Measurements from ENCODE around the gene LRP1B.

Gene LRP1B

DNA sequence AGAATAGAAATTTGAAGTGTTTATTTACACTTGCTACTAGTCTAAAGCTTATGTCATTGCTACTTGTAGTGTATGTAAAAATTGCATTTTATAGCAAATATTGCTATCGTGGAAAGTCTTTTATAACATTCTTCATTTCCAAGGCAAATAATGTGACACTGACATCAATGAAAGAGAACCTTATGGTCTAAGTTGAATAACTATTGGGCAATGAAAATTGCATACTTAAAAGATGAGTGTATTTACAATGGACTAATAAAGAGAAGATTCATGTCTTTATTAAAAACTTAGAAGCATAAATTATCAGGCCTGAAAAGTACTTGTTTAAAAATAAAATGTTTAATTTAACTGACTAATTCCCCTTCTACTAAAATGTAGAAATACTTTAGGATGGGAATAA lies 82.2 kb downstream of the LRP1B start:
- Histone ChIP-seq H3K9me3 (ENCODE audit: insufficient read depth, low read depth, low read length) (no peaks in the 10 kb centered on the region), H3F3A (ENCODE audit: low read depth) (no peaks in the 10 kb centered on the region), H3K4me1 (ENCODE audit: insufficient read depth, low read length, poor library complexity, severe bottlenecking) (no peaks in the 10 kb centered on the region), H3K4me3 (ENCODE audit: low read length, poor library complexity, severe bottlenecking) (no peak overlapping the region), H3K79me2 (ENCODE audit: insufficient read depth, low read length) (no peaks in the 10 kb centered on the region), H2AFZ (ENCODE audit: low read length) (no peak overlapping the region), H3K9ac (ENCODE audit: low read depth, low read length, poor library complexity, severe bottlenecking) (no peak overlapping the region), H3K36me3 (ENCODE audit: insufficient read depth, low read length) (no peaks in the 10 kb centered on the region), H4K20me1 (ENCODE audit: insufficient read depth, low read length, poor library complexity, severe bottlenecking) (no peaks in the 10 kb centered on the region), H3K9me2 (replicated peaks; ENCODE audit: low read depth, low read length) (no peaks in the 10 kb centered on the region), H3K27me3 (ENCODE audit: insufficient read depth, low read length, poor library complexity, severe bottlenecking) (no peaks in the 10 kb centered on the region), H3K4me2 (ENCODE audit: low read depth, low read length, poor library complexity, severe bottlenecking) (no peak overlapping the region)
- TF ChIP-seq EZH2phosphoT487 (IDR thresholded peaks at IDR 0.05; ENCODE audit: borderline replicate concordance) (no peak), CTCF (conservative IDR thresholded peaks at IDR 0.05; ENCODE audit: low read length) (no peak)

DNA sequence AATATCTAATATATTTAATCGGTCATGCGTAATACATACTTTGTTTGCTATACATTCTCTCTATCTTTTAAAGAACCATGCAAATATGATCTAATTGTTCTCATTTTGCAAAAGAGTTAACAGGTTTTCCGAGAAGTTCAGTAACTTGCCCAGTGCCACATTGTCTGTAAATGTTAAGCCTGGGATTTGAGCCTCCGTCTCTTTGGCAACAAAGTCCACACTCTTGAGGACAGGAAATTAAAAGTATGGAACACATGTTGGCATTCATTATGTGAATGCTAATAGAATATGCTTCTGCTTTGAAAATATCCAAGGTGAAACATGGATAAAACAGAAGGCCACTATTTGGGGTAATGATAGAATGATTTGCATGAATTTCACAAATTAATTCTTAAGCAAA lies 85.2 kb downstream of the LRP1B start:
- H2AFZ ChIP-seq (ENCODE audit: low read length) = no peak overlapping the region
- H3K27me3 ChIP-seq (ENCODE audit: insufficient read depth, low read length, poor library complexity, severe bottlenecking) = no peaks in the 10 kb centered on the region
- no peaks in the 10 kb centered on the region for H4K20me1 ChIP-seq (ENCODE audit: insufficient read depth, low read length, poor library complexity, severe bottlenecking)
- no peaks in the 10 kb centered on the region for H3K36me3 ChIP-seq (ENCODE audit: insufficient read depth, low read length)
- H3K79me2 ChIP-seq (ENCODE audit: insufficient read depth, low read length) = no peaks in the 10 kb centered on the region
- no peak overlapping the region for H3K4me2 ChIP-seq (ENCODE audit: low read depth, low read length, poor library complexity, severe bottlenecking)
- no peaks in the 10 kb centered on the region for H3F3A ChIP-seq (ENCODE audit: low read depth)
- no peak overlapping the region for H3K4me3 ChIP-seq (ENCODE audit: low read length, poor library complexity, severe bottlenecking)
- H3K4me1 ChIP-seq (ENCODE audit: insufficient read depth, low read length, poor library complexity, severe bottlenecking) = no peaks in the 10 kb centered on the region
- H3K9me2 ChIP-seq (replicated peaks; ENCODE audit: low read depth, low read length) = no peaks in the 10 kb centered on the region
- no peaks in the 10 kb centered on the region for H3K9me3 ChIP-seq (ENCODE audit: insufficient read depth, low read depth, low read length)
- no peak for TF ChIP-seq EZH2phosphoT487 (IDR thresholded peaks at IDR 0.05; ENCODE audit: borderline replicate concordance)
- no peak for TF ChIP-seq CTCF (conservative IDR thresholded peaks at IDR 0.05; ENCODE audit: low read length)
- no peak overlapping the region for H3K9ac ChIP-seq (ENCODE audit: low read depth, low read length, poor library complexity, severe bottlenecking)

DNA sequence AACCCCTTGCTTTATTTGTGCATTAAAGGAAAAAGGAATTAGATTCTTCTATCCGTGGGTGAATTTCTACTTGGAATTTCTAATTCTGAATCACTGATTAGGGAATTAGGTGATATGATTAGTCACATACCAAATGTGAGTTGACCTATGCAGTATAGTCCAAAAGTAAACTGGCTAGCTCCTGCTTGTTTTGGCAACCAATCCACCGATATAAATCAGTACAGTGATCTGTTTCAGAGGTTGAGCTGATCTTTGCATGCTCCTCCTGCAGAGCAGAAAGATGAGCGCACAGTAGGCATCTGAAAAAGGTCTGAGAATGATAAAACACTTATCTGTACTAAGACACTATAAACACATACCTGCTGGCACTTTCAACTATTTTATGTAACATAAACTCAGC lies 86.6 kb downstream of the LRP1B start:
- H3K9me3 ChIP-seq (ENCODE audit: insufficient read depth, low read depth, low read length) = no peaks in the 10 kb centered on the region
- H3F3A ChIP-seq (ENCODE audit: low read depth) = no peaks in the 10 kb centered on the region
- H3K9ac ChIP-seq (ENCODE audit: low read depth, low read length, poor library complexity, severe bottlenecking) = no peak overlapping the region
- H3K4me2 ChIP-seq (ENCODE audit: low read depth, low read length, poor library complexity, severe bottlenecking) = no peak overlapping the region
- H4K20me1 ChIP-seq (ENCODE audit: insufficient read depth, low read length, poor library complexity, severe bottlenecking) = no peaks in the 10 kb centered on the region
- H3K9me2 ChIP-seq (replicated peaks; ENCODE audit: low read depth, low read length) = no peaks in the 10 kb centered on the region
- no peaks in the 10 kb centered on the region for H3K4me1 ChIP-seq (ENCODE audit: insufficient read depth, low read length, poor library complexity, severe bottlenecking)
- H3K79me2 ChIP-seq (ENCODE audit: insufficient read depth, low read length) = no peaks in the 10 kb centered on the region
- H3K4me3 ChIP-seq (ENCODE audit: low read length, poor library complexity, severe bottlenecking) = no peak overlapping the region
- H3K36me3 ChIP-seq (ENCODE audit: insufficient read depth, low read length) = no peaks in the 10 kb centered on the region
- no peaks in the 10 kb centered on the region for H3K27me3 ChIP-seq (ENCODE audit: insufficient read depth, low read length, poor library complexity, severe bottlenecking)
- no peak overlapping the region for H2AFZ ChIP-seq (ENCODE audit: low read length)
- TF ChIP-seq CTCF (conservative IDR thresholded peaks at IDR 0.05; ENCODE audit: low read length) = no peak
- no peak for TF ChIP-seq EZH2phosphoT487 (IDR thresholded peaks at IDR 0.05; ENCODE audit: borderline replicate concordance)
